HG03060 (cell line): Measurements from ENCODE around the gene STN1.

Experiments
- ATAC-seq: cut with Tn5 transposase; IDR thresholded peaks from one replicate; pipeline ENCODE4 v1.9.1; 2021; ENCODE audit warnings: low read depth, moderate number of reproducible peaks; ENCODE audit not compliant: unreplicated experiment

The STN1 gene

DNA sequence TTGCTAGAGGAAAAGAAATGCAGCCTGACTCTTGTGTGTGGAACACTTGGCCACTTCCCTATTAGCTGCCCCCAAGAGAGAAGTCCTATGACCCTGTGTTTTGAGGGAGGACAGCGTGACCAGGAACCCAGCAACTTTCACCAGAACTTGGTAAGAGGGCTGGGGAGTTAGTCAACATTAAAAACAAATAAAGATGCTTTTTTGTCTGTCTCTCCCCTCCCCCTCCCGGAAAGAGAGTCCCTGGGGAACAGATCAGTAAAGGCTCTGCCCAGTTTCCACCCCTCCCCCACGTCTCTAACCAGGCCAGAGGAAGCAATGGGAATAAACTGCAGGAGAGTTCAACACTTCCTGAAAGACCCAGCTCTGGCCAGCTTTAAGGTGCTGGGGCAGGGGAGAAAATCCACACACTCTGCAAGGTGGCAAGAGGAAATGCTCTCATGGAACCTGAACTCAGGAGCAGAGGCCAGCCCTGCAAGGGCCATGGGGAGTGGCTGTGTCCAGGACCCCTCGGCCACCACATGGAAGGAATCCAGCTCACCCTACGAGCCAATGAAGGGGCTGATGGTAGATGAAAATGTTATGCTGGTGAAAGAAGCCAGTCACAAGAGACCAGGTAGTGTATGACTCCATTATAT is 84.1 kb downstream of the STN1 start:
- ATAC-seq: no peak

DNA sequence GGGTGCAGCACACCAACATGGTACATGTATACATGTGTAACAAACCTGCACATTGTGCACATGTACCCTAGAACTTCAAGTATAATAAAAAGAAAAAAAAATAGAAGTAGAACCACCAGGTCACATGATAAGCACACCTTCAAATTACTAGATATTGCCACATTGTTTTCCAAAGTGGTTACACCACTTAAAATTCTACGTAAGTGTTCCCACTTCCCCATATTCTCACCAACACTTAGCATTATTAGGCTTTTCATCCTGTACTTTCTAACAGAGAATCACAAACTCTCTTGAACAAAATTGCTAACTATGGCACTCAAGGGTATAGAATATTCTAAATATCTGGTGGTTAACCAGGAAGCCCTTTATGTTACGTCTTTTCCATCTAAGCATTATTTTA is 85.2 kb downstream of the STN1 start:
- no peak for ATAC-seq
